ENCODE measurements around the gene YIPF6. TPM values are rescaled to one million over a fixed set of nuclear protein-coding genes. Genes with fewer than 3 reads are reported as not detected.

YIPF6 gene
- total RNA-seq, 1 experiment from 2014 or later: 43.3 TPM

- RAD21 ChIA-PET (ENCODE audit: low non-redundant PET in 1 of 2, low total read pairs in 2 of 2, uncharacterized antibody in 2 of 2, unreplicated experiment in 2 of 2): no interaction called here
- Histone ChIP-seq H2AFZ (ENCODE audit: low read depth, low read length, poor library complexity, severe bottlenecking) (no peak overlapping the region), H3K9me2 (ENCODE audit: insufficient read depth) (no peaks in the 10 kb centered on the region), H3K4me3 (replicated peaks in 1 of 2; ENCODE audit: low read depth in 1 of 2, low read length in 2 of 2) (no peak overlapping the region), H3K9me3 (ENCODE audit: control insufficient read depth in 1 of 2, insufficient read depth in 1 of 2, low read depth in 1 of 2, low read length in 2 of 2) (no peaks in the 10 kb centered on the region), H3K4me1 (ENCODE audit: control insufficient read depth in 1 of 2, insufficient read depth in 2 of 2, low read length in 2 of 2) (peaks cover 0 to 24% of the 10 kb centered on the region in 2 experiments; a peak in 3 of 4 replicates), H3K36me3 (ENCODE audit: control insufficient read depth in 1 of 2, insufficient read depth in 2 of 2, low read length in 2 of 2) (no peaks in the 10 kb centered on the region; a peak in 1 of 4 replicates), H3K27ac (ENCODE audit: low read depth, low read length) (no peak overlapping the region), H3K79me2 (ENCODE audit: insufficient read depth, low read length) (peaks cover 88% of the 10 kb centered on the region), H3K9ac (ENCODE audit: low read length) (no peak overlapping the region), H4K20me1 (ENCODE audit: insufficient read depth) (no peaks in the 10 kb centered on the region), H3K27me3 (ENCODE audit: insufficient read depth, low read length) (no peaks in the 10 kb centered on the region), H3K4me2 (ENCODE audit: low read length) (peak overlapping the region; percentile 28)
- BruUV-seq (replicated peaks): no TSS peak
- DNase-seq (ENCODE audit: low read depth, low spot score): no peak
- CTCF ChIA-PET: no interaction called here
- ATAC-seq: peak; percentile 47; the same call in 1 of the 2 replicates
- POLR2A ChIA-PET: no interaction called here
- no peak for TF ChIP-seq ATF3 (IDR thresholded peaks at IDR 0.05)
- TF ChIP-seq EGR1 (IDR thresholded peaks at IDR 0.05; ENCODE audit: low read depth): no peak
- TF ChIP-seq CTCF (IDR thresholded peaks at IDR 0.05 in 2 of 3, conservative IDR thresholded peaks at IDR 0.05 in 1 of 3; ENCODE audit: borderline replicate concordance in 1 of 3, insufficient read depth in 1 of 3, low read depth in 2 of 3, low read length in 2 of 3): no peak
- no peak for TF ChIP-seq ZNF274 (IDR thresholded peaks at IDR 0.05; ENCODE audit: low read depth, low read length)
- TF ChIP-seq POLR2AphosphoS5 (IDR thresholded peaks at IDR 0.05; ENCODE audit: low read depth, low read length): no peak
- TF ChIP-seq POLR2A (IDR thresholded peaks at IDR 0.05; ENCODE audit: borderline replicate concordance, extremely low read depth, insufficient read depth, insufficient read length): no peak
- TF ChIP-seq FOSL1 (IDR thresholded peaks at IDR 0.05; ENCODE audit: low read depth): no peak
- no peak for TF ChIP-seq SIN3A (IDR thresholded peaks at IDR 0.05; ENCODE audit: low read depth)
- no peak for TF ChIP-seq SP1 (IDR thresholded peaks at IDR 0.05; ENCODE audit: low read depth)
- intact Hi-C loops (cut with micrococcal nuclease): no loop called here
Measured at GRCh38 chrX:68503836-68504636, 5.2 kb downstream of the YIPF6 start.
